Activated CD4-positive, alpha-beta T cell treated with anti-CD3 and anti-CD28 coated beads for 1 hour (primary cell): ENCODE results near the gene BOC.

Source experiments
- DNase-seq: peaks from one replicate; pipeline ENCODE4 v3.0.0-alpha.2; 2020

Gene BOC

GRCh38 chr3:113186566-113186965, 24.8 kb upstream of the BOC start:
- no peak for DNase-seq

- DNase-seq: no peak
These were observed 18.1 kb upstream of the BOC start for GRCh38 chr3:113193288-113193687.

- DNase-seq: no peak
These were observed 17.6 kb upstream of the BOC start for GRCh38 chr3:113193719-113194118.

- no peak for DNase-seq
These were observed 16.4 kb upstream of the BOC start for GRCh38 chr3:113194823-113195401.

- DNase-seq: no peak
These were observed 11.0 kb upstream of the BOC start for GRCh38 chr3:113200351-113200750.

GRCh38 chr3:113200946-113201345, 10.4 kb upstream of the BOC start:
- no peak for DNase-seq

GRCh38 chr3:113204371-113204770, 7.0 kb upstream of the BOC start:
- DNase-seq: no peak

GRCh38 chr3:113205481-113205880, 5.9 kb upstream of the BOC start:
- DNase-seq: no peak

- no peak for DNase-seq
These were observed 590 bp upstream of the BOC start for GRCh38 chr3:113210604-113211329.

GRCh38 chr3:113212150-113212843, 940 bp downstream of the BOC start:
- DNase-seq: no peak

GRCh38 chr3:113212844-113213375, 1.6 kb downstream of the BOC start:
- DNase-seq: no peak

GRCh38 chr3:113213896-113214587, 2.7 kb downstream of the BOC start:
- DNase-seq: no peak

GRCh38 chr3:113214917-113215595, 3.7 kb downstream of the BOC start:
- DNase-seq: no peak

GRCh38 chr3:113216393-113216792, 5.0 kb downstream of the BOC start:
- DNase-seq: no peak

GRCh38 chr3:113218011-113218680, 6.8 kb downstream of the BOC start:
- no peak for DNase-seq

- DNase-seq: no peak
These were observed 7.3 kb downstream of the BOC start for GRCh38 chr3:113218681-113219045.

- DNase-seq: no peak
These were observed 8.4 kb downstream of the BOC start for GRCh38 chr3:113219605-113220300.

- no peak for DNase-seq
These were observed 9.4 kb downstream of the BOC start for GRCh38 chr3:113220721-113221120.

GRCh38 chr3:113221721-113222257, 10.4 kb downstream of the BOC start:
- DNase-seq: no peak

GRCh38 chr3:113222451-113223086, 11.2 kb downstream of the BOC start:
- DNase-seq: no peak
